ENCODE data around the gene WWOX.

DNA sequence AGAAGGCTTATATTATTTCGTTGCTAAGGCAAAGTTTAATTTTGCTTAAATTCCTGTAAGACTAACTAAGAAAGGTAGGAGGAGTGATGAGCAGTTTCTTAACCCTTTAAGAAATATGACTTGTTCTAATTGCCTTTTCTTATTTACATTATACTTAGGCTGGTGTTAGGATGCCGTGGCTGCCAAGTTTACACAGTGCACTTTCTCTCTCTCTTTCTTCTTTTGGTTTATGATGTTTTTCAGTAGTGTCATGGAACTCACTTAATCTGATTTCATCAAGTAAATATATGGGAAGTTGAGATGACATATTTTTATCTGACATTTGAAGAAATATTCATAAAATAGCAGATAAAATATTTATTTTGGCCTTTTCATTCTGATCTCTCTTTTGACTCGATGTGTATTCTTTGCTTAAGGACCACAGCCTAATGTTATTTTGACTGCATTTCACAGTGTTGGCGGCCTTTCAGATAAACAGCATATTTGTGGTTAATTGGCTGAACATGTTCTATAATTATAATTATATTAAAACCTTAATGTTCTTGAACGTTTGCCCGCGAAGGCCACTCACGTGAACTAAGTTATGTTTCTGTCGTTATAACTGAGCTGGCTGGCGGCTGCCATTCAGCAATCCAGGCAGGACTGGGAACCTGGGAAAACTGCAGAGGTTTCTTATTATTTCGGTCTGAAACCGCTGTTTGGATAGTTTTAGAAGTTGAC is 191.6 kb downstream of the WWOX start:
- no peak for TF ChIP-seq CTCF (IDR thresholded peaks at IDR 0.05)
- TF ChIP-seq REST (IDR thresholded peaks at IDR 0.05) = no peak
- TF ChIP-seq, protein P1, sequence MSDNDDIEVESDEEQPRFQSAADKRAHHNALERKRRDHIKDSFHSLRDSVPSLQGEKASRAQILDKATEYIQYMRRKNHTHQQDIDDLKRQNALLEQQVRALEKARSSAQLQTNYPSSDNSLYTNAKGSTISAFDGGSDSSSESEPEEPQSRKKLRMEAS (IDR thresholded peaks at IDR 0.05) = no peak
- TF ChIP-seq POLR2A (IDR thresholded peaks at IDR 0.05; ENCODE audit: low read length) = no peak
- no peak for TF ChIP-seq JUN (IDR thresholded peaks at IDR 0.05)
- no peak for TF ChIP-seq JUNB (IDR thresholded peaks at IDR 0.05)
- no peak for TF ChIP-seq MAZ (IDR thresholded peaks at IDR 0.05; ENCODE audit: borderline replicate concordance, low read depth, low read length)
- TF ChIP-seq KDM5A (IDR thresholded peaks at IDR 0.05) = no peak
- no peak for TF ChIP-seq RARB (CRISPR knock-in tag; IDR thresholded peaks at IDR 0.05)
- no peak for TF ChIP-seq ESRRA (IDR thresholded peaks at IDR 0.05; ENCODE audit: borderline replicate concordance, low read length)
- no peak for TF ChIP-seq ZFP36 (IDR thresholded peaks at IDR 0.05; ENCODE audit: borderline replicate concordance, partially characterized antibody)
